IMR-90 (cell line): ENCODE results near the gene UGT1A4. TPM values are rescaled to one million over a fixed set of nuclear protein-coding genes. Genes with fewer than 3 reads are reported as not detected.

Experiments used
- ATAC-seq: fragments of 200-7000 bp; cut with Tn5 transposase; 2 replicates; pipeline ENCODE4 v1.9.1; 2020; ENCODE audit warnings: low read depth, mild to moderate bottlenecking, moderate library complexity
- BruUV-seq: library from RNA; stranded (reverse); fragments of 400-500 nt; replicated peaks from 2 replicates; lab custom pipeline; 2021; lab: Mats Ljungman, UMichigan
- CTCF ChIA-PET: fragments of 300-600 bp; formaldehyde crosslinking; extraction: SDS; loops from one replicate; lab custom pipeline; 2021; ENCODE audit warnings: antibody characterized with exemption; lab: Yijun Ruan, JAX
- POLR2A ChIA-PET: fragments of 300-600 bp; sonication (Branson Sonifier 250); formaldehyde crosslinking; loops from one replicate; lab custom pipeline; 2022; ENCODE audit warnings: antibody characterized with exemption; ENCODE audit not compliant: unreplicated experiment; lab: Charles Lee
- DNase-seq: peaks from one replicate; pipeline ENCODE4 v3.0.0; 2013
- H2AFZ ChIP-seq: replicated peaks from 2 replicates; pipeline ENCODE3; 2013; ENCODE audit warnings: low read length, mild to moderate bottlenecking; ENCODE audit not compliant: poor library complexity
- H2AK5ac ChIP-seq: 2 replicates; pipeline ENCODE4 v1.6.1; 2013; ENCODE audit warnings: low read depth, low read length, inconsistent platforms
- H2AK9ac ChIP-seq: replicated peaks from 2 replicates; pipeline ENCODE3; 2013; ENCODE audit warnings: mild to moderate bottlenecking, low read depth, low read length, moderate library complexity; ENCODE audit not compliant: poor library complexity
- H2BK120ac ChIP-seq: 2 replicates; pipeline ENCODE4 v1.6.1; 2013; ENCODE audit warnings: low read depth, low read length, inconsistent platforms
- H2BK15ac ChIP-seq: 3 replicates; pipeline ENCODE4 v1.6.1; 2013; ENCODE audit warnings: low read depth, low read length, inconsistent platforms
- H2BK20ac ChIP-seq: 2 replicates; pipeline ENCODE4 v1.6.1; 2013; ENCODE audit warnings: low read depth, mild to moderate bottlenecking, inconsistent platforms, low read length, moderate library complexity
- H2BK5ac ChIP-seq: 2 replicates; pipeline ENCODE4 v1.6.1; 2013; ENCODE audit warnings: mild to moderate bottlenecking, low read depth, low read length, inconsistent platforms; ENCODE audit not compliant: poor library complexity, severe bottlenecking
- H3K14ac ChIP-seq: replicated peaks from 2 replicates; pipeline ENCODE4 v1.6.1; 2013; ENCODE audit warnings: low read depth, low read length, inconsistent platforms
- H3K18ac ChIP-seq: 2 replicates; pipeline ENCODE4 v1.6.1; 2013; ENCODE audit warnings: low read depth, low read length, control low read depth
- H3K23ac ChIP-seq: 2 replicates; pipeline ENCODE4 v1.6.1; 2013; ENCODE audit warnings: low read depth, low read length, inconsistent platforms
- H3K27ac ChIP-seq: 2 replicates; pipeline ENCODE4 v1.5.1; 2013; ENCODE audit warnings: mild to moderate bottlenecking, control low read depth, low read length; ENCODE audit not compliant: insufficient read depth
- H3K27me3 ChIP-seq: 2 replicates; pipeline ENCODE4 v1.6.1; 2013; ENCODE audit warnings: low read length; ENCODE audit not compliant: control insufficient read depth, insufficient read depth
- H3K36me3 ChIP-seq: 2 replicates; pipeline ENCODE4 v1.6.1; 2013; ENCODE audit warnings: low read length, mixed read lengths; ENCODE audit not compliant: control insufficient read depth, insufficient read depth
- H3K4ac ChIP-seq: 2 replicates; pipeline ENCODE4 v1.6.1; 2013; ENCODE audit warnings: low read depth, low read length, inconsistent platforms
- H3K4me1 ChIP-seq: 2 replicates; pipeline ENCODE4 v1.6.1; 2013; ENCODE audit warnings: low read length, mixed read lengths; ENCODE audit not compliant: control insufficient read depth, insufficient read depth
- H3K4me2 ChIP-seq: 2 replicates; pipeline ENCODE4 v1.6.1; 2013; ENCODE audit warnings: low read depth, mild to moderate bottlenecking, control low read depth, low read length, moderate library complexity
- H3K4me3 ChIP-seq: 2 replicates; pipeline ENCODE4 v1.5.1; 2013; ENCODE audit warnings: low read depth, mild to moderate bottlenecking, control low read depth, low read length, moderate library complexity; ENCODE audit not compliant: insufficient read depth
- H3K56ac ChIP-seq: 2 replicates; pipeline ENCODE4 v1.6.1; 2013; ENCODE audit warnings: low read length, inconsistent platforms; ENCODE audit not compliant: insufficient read depth; ENCODE audit errors: extremely low read depth
- H3K79me1 ChIP-seq, 2 experiments: 2 replicates each; pipeline ENCODE4 v1.6.1; 2013; ENCODE audit warnings: low read length in 2 of 2, inconsistent platforms in 1 of 2, low read depth in 1 of 2
- H3K9ac ChIP-seq: 2 replicates; pipeline ENCODE4 v1.6.1; 2013; ENCODE audit warnings: low read depth, low read length, control low read depth
- H3K9me1 ChIP-seq: 2 replicates; pipeline ENCODE4 v1.6.1; 2013; ENCODE audit warnings: low read length, inconsistent platforms; ENCODE audit not compliant: insufficient read depth
- H3K9me3 ChIP-seq: 2 replicates; pipeline ENCODE4 v1.6.1; 2013; ENCODE audit warnings: low read length; ENCODE audit not compliant: control insufficient read depth, insufficient read depth
- H4K20me1 ChIP-seq: 2 replicates; pipeline ENCODE4 v1.6.1; 2013; ENCODE audit warnings: low read length, inconsistent platforms; ENCODE audit not compliant: insufficient read depth
- H4K5ac ChIP-seq: 2 replicates; pipeline ENCODE4 v1.6.1; 2013; ENCODE audit warnings: mild to moderate bottlenecking, low read depth, low read length, control low read depth
- H4K8ac ChIP-seq, 2 experiments: 2 replicates each; pipeline ENCODE4 v1.6.1; 2013; ENCODE audit warnings: low read depth in 2 of 2, low read length in 2 of 2, control low read depth in 1 of 2, inconsistent platforms in 1 of 2
- H4K91ac ChIP-seq: 2 replicates; pipeline ENCODE4 v1.6.1; 2013; ENCODE audit warnings: low read depth, low read length, inconsistent platforms; ENCODE audit not compliant: insufficient read depth
- BHLHE40 ChIP-seq: fragments of 150-350 bp; IDR thresholded peaks from 2 replicates; pipeline ENCODE4 v1.6.1; 2016; ENCODE audit warnings: mild to moderate bottlenecking, low read depth, low read length
- CEBPB ChIP-seq: IDR thresholded peaks from 2 replicates; pipeline ENCODE4 v1.6.1; 2012; ENCODE audit warnings: low read depth, low read length, improper control_type of control experiment
- CHD1 ChIP-seq: IDR thresholded peaks from 2 replicates; pipeline ENCODE4 v1.6.1; 2012; ENCODE audit warnings: low read depth, low read length, improper control_type of control experiment
- FOS ChIP-seq: fragments of 150-350 bp; IDR thresholded peaks from 2 replicates; pipeline ENCODE4 v1.6.1; 2016; ENCODE audit warnings: low read depth, low read length
- MAFK ChIP-seq: IDR thresholded peaks from 2 replicates; pipeline ENCODE4 v1.6.1; 2012; ENCODE audit warnings: low read depth, low read length, improper control_type of control experiment
- MAZ ChIP-seq: IDR thresholded peaks from 2 replicates; pipeline ENCODE4 v1.6.1; 2012; ENCODE audit warnings: low read depth, mild to moderate bottlenecking, low read length, improper control_type of control experiment, moderate library complexity, borderline replicate concordance
- MXI1 ChIP-seq: IDR thresholded peaks from 2 replicates; pipeline ENCODE4 v1.6.1; 2012; ENCODE audit warnings: low read depth, mild to moderate bottlenecking, low read length, moderate library complexity, borderline replicate concordance
- NFE2L2 ChIP-seq: fragments of 150-350 bp; IDR thresholded peaks from 2 replicates; pipeline ENCODE4 v1.6.1; 2016; ENCODE audit warnings: low read depth, mild to moderate bottlenecking, low read length
- POLR2A ChIP-seq: IDR thresholded peaks from 2 replicates; pipeline ENCODE4 v1.6.1; 2012; ENCODE audit warnings: mild to moderate bottlenecking, low read depth, low read length
- RAD21 ChIP-seq: IDR thresholded peaks from 2 replicates; pipeline ENCODE4 v1.6.1; 2012; ENCODE audit warnings: low read length, improper control_type of control experiment
- RCOR1 ChIP-seq: IDR thresholded peaks from 2 replicates; pipeline ENCODE4 v1.6.1; 2012; ENCODE audit warnings: mild to moderate bottlenecking, low read length, improper control_type of control experiment; ENCODE audit not compliant: insufficient replicate concordance
- RFX5 ChIP-seq: IDR thresholded peaks from 2 replicates; pipeline ENCODE4 v1.8.0; 2012; ENCODE audit warnings: low read depth, mild to moderate bottlenecking, low read length, moderate library complexity
- SMC3 ChIP-seq: fragments of 150-350 bp; IDR thresholded peaks from 2 replicates; pipeline ENCODE4 v1.6.1; 2016; ENCODE audit warnings: low read depth, mild to moderate bottlenecking, antibody characterized with exemption, low read length, moderate library complexity
- WGBS, 2 experiments: methylation state at CpG; one replicate each; pipeline versions ENCODE4 v1.1.5 to v1.1.7; 2013; ENCODE audit warnings: missing lambda C conversion rate in 2 of 2; ENCODE audit not compliant: insufficient read length in 1 of 2; ENCODE audit errors: extremely low coverage in 2 of 2; 5-methylcytosine and 5-hydroxymethylcytosine counted together
- dilution Hi-C: fragments of 300-500 bp; cut with HindIII; formaldehyde crosslinking; loops from one replicate; pipeline ENCODE4 v1.14.3; 2018; ENCODE audit warnings: low sequenced_read_pairs; ENCODE audit not compliant: unreplicated experiment
- in situ Hi-C: fragments of 300-500 bp; cut with MboI; formaldehyde crosslinking; loops from 3 replicates; pipeline ENCODE4 v1.14.3; 2019; ENCODE audit warnings: low sequenced_read_pairs, inconsistent platforms, mixed read lengths
- intact Hi-C: fragments of 100-400 bp; cut with micrococcal nuclease; formaldehyde crosslinking; loops from 2 replicates; pipeline ENCODE4 v1.10.0; 2022
- polyA plus RNA-seq, 3 experiments: library from polyadenylated mRNA; depleted of rRNA; stranded (reverse); fragments of >200 nt; gene quantifications; 2 replicates each; pipeline ENCODE4 v1.2.3, GENCODE V29; 2012; ENCODE audit warnings: low replicate concordance in 1 of 3
- total RNA-seq: library from RNA; depleted of rRNA; stranded (reverse); fragments of >200 nt; gene quantifications from 2 replicates; pipeline ENCODE4 v1.2.3, GENCODE V29; 2012
- TF ChIP-seq, protein P1 (sequence below): conservative IDR thresholded peaks from 2 replicates; pipeline ENCODE4 v1.5.1; 2012; ENCODE audit warnings: mild to moderate bottlenecking, low read depth, low read length, improper control_type of control experiment
- TF ChIP-seq, protein P2 (sequence below): fragments of 150-350 bp; IDR thresholded peaks from 2 replicates; pipeline ENCODE4 v1.6.1; 2016; ENCODE audit warnings: low read depth, mild to moderate bottlenecking, low read length, moderate library complexity, borderline replicate concordance
- TF ChIP-seq, protein P3 (sequence below): fragments of 150-350 bp; IDR thresholded peaks from 2 replicates; pipeline ENCODE4 v1.6.1; 2017; ENCODE audit warnings: mild to moderate bottlenecking, antibody characterized with exemption, low read length, low read depth

The UGT1A4 gene
- total and polyA plus RNA-seq, 2 of the 4 experiments (the other 2 are of a cell fraction), result not detected

DNA sequence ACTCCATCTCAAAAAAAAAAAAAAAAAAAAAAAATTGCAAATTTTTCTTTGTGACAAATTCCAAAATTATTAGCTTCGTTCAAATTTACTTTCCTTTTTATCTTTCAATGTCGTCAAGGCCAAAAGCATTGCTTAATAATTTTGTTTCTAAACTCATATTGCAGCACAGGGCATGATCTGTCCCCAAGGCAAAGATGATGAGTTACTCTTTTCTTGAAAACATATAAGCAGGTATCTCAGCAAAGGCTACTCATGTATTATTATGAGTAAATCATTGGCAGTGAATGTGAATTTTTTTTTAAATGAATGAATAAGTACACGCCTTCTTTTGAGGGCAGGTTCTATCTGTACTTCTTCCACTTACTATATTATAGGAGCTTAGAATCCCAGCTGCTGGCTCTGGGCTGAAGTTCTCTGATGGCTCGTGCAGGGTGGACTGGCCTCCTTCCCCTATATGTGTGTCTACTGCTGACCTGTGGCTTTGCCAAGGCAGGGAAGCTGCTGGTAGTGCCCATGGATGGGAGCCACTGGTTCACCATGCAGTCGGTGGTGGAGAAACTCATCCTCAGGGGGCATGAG is 36.9 kb upstream of the UGT1A4 start, which contains the start of gene UGT1A7:
UGT1A7 (plus strand) TSS at position 381 of the 579 bp plus-strand sequence; CDS start at position 418, 37 bp downstream.
- no peak within 1 kb of the TSS for H2BK20ac ChIP-seq
- no peak within 1 kb of the TSS for H3K23ac ChIP-seq
- TF ChIP-seq RFX5, result no peak
- TF ChIP-seq CHD1, result no peak
- no peak for TF ChIP-seq RAD21
- no peak for TF ChIP-seq CEBPB
- TF ChIP-seq, protein P1, sequence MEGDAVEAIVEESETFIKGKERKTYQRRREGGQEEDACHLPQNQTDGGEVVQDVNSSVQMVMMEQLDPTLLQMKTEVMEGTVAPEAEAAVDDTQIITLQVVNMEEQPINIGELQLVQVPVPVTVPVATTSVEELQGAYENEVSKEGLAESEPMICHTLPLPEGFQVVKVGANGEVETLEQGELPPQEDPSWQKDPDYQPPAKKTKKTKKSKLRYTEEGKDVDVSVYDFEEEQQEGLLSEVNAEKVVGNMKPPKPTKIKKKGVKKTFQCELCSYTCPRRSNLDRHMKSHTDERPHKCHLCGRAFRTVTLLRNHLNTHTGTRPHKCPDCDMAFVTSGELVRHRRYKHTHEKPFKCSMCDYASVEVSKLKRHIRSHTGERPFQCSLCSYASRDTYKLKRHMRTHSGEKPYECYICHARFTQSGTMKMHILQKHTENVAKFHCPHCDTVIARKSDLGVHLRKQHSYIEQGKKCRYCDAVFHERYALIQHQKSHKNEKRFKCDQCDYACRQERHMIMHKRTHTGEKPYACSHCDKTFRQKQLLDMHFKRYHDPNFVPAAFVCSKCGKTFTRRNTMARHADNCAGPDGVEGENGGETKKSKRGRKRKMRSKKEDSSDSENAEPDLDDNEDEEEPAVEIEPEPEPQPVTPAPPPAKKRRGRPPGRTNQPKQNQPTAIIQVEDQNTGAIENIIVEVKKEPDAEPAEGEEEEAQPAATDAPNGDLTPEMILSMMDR, result no peak
- TF ChIP-seq MAZ, result no peak
- TF ChIP-seq, protein P2, sequence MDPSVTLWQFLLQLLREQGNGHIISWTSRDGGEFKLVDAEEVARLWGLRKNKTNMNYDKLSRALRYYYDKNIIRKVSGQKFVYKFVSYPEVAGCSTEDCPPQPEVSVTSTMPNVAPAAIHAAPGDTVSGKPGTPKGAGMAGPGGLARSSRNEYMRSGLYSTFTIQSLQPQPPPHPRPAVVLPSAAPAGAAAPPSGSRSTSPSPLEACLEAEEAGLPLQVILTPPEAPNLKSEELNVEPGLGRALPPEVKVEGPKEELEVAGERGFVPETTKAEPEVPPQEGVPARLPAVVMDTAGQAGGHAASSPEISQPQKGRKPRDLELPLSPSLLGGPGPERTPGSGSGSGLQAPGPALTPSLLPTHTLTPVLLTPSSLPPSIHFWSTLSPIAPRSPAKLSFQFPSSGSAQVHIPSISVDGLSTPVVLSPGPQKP, result no peak
- no peak for TF ChIP-seq FOS
- TF ChIP-seq POLR2A, result no peak
- no peak for TF ChIP-seq MAFK
- TF ChIP-seq SMC3, result no peak
- TF ChIP-seq, protein P3, sequence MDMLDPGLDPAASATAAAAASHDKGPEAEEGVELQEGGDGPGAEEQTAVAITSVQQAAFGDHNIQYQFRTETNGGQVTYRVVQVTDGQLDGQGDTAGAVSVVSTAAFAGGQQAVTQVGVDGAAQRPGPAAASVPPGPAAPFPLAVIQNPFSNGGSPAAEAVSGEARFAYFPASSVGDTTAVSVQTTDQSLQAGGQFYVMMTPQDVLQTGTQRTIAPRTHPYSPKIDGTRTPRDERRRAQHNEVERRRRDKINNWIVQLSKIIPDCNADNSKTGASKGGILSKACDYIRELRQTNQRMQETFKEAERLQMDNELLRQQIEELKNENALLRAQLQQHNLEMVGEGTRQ, result no peak
- no peak for TF ChIP-seq BHLHE40
- TF ChIP-seq RCOR1, result no peak
- no peak for TF ChIP-seq MXI1
- TF ChIP-seq NFE2L2, result no peak
- no peaks in the 10 kb centered on the region for H4K20me1 ChIP-seq
- dilution Hi-C loops (no loop called here), intact Hi-C loops (loop anchor here (1.0 kb wide), 1 partner anchor 16 kb away; no protein-coding TSS in a partner anchor), in situ Hi-C loops (no loop called here)
- H3K56ac ChIP-seq, result no peak within 1 kb of the TSS
- H3K9ac ChIP-seq, result no peak within 1 kb of the TSS
- H2AFZ ChIP-seq, result no peak within 1 kb of the TSS
- H3K14ac ChIP-seq, result no peak within 1 kb of the TSS
- no peak within 1 kb of the TSS for H4K91ac ChIP-seq
- no peak within 1 kb of the TSS for H2AK9ac ChIP-seq
- H3K9me1 ChIP-seq, result no peaks in the 10 kb centered on the region
- H3K36me3 ChIP-seq, result no peaks in the 10 kb centered on the region
- H3K4me1 ChIP-seq, result no peaks in the 10 kb centered on the region
- ChIA-PET POLR2A (no interaction called here), CTCF (interaction anchor here (0.6 kb wide), 1 partner anchor 28 kb away, joined by 3 read pairs; no protein-coding TSS in a partner anchor)
- H4K8ac ChIP-seq, result no peak within 1 kb of the TSS
- H2AK5ac ChIP-seq, result no peak within 1 kb of the TSS
- no TSS peak for BruUV-seq
- no peak for DNase-seq
- H3K27ac ChIP-seq, result no peak within 1 kb of the TSS
- H2BK120ac ChIP-seq, result no peak within 1 kb of the TSS
- no peak within 1 kb of the TSS for H3K4ac ChIP-seq
- H3K4me3 ChIP-seq, result no peak within 1 kb of the TSS
- no CpG with 5 or more reads among the region's 5 CpGs for whole genome bisulfite sequencing, 2 experiments
- no peaks in the 10 kb centered on the region for H3K79me1 ChIP-seq
- no peaks in the 10 kb centered on the region for H3K9me3 ChIP-seq
- no peak within 1 kb of the TSS for H2BK5ac ChIP-seq
- H3K27me3 ChIP-seq, result peaks cover 2% of the 10 kb centered on the region
- no peak within 1 kb of the TSS for H3K18ac ChIP-seq
- no peak within 1 kb of the TSS for H4K5ac ChIP-seq
- ATAC-seq, result no peak
- H3K4me2 ChIP-seq, result no peak within 1 kb of the TSS
- no peak within 1 kb of the TSS for H2BK15ac ChIP-seq
